Smooth muscle cell (in vitro differentiated cells): ENCODE measurements around the gene COL25A1. TPM values are rescaled to one million over a fixed set of nuclear protein-coding genes. Genes with fewer than 3 reads are reported as not detected.

Source experiments
- DNase-seq: peaks from one replicate; lab custom pipeline; 2025; ENCODE audit not compliant: unreplicated experiment; lab: John Stamatoyannopoulos, UW
- H2AFZ ChIP-seq: fragments of 200-600 bp; sonication (generic); 2 replicates; pipeline ENCODE4 v1.6.0; 2016; ENCODE audit warnings: antibody characterized with exemption, low read depth, mild to moderate bottlenecking
- H3F3A ChIP-seq: fragments of 200-600 bp; sonication (generic); 2 replicates; pipeline ENCODE4 v1.6.0; 2017; ENCODE audit warnings: antibody characterized with exemption, low read depth
- H3K27ac ChIP-seq: fragments of 200-600 bp; sonication (generic); 2 replicates; pipeline ENCODE4 v1.5.1; 2016; ENCODE audit warnings: low read depth, mild to moderate bottlenecking
- H3K27me3 ChIP-seq: fragments of 200-600 bp; sonication (generic); 2 replicates; pipeline ENCODE4 v1.6.1; 2016; ENCODE audit warnings: low read depth, mild to moderate bottlenecking
- H3K36me3 ChIP-seq: fragments of 200-600 bp; sonication (generic); 2 replicates; pipeline ENCODE4 v1.5.1; 2016; ENCODE audit warnings: low read depth
- H3K4me1 ChIP-seq: fragments of 200-600 bp; sonication (generic); 2 replicates; pipeline ENCODE4 v1.5.1; 2016; ENCODE audit warnings: low read depth
- H3K4me2 ChIP-seq: fragments of 200-600 bp; sonication (generic); 2 replicates; pipeline ENCODE4 v1.6.0; 2016; ENCODE audit warnings: mild to moderate bottlenecking
- H3K4me3 ChIP-seq: fragments of 200-600 bp; sonication (generic); 2 replicates; pipeline ENCODE4 v1.5.1; 2016; ENCODE audit warnings: mild to moderate bottlenecking
- H3K79me2 ChIP-seq: fragments of 200-600 bp; sonication (generic); 2 replicates; pipeline ENCODE4 v1.6.0; 2016; ENCODE audit warnings: low read depth, mild to moderate bottlenecking
- H3K9ac ChIP-seq: fragments of 200-600 bp; sonication (generic); 2 replicates; pipeline ENCODE4 v1.6.0; 2016; ENCODE audit warnings: low read depth
- H3K9me3 ChIP-seq: fragments of 200-600 bp; sonication (generic); replicated peaks from 2 replicates; pipeline ENCODE4 v1.5.1; 2016; ENCODE audit warnings: low read depth
- H4K20me1 ChIP-seq: fragments of 200-600 bp; sonication (generic); 2 replicates; pipeline ENCODE4 v1.6.0; 2016; ENCODE audit warnings: low read depth
- CTCF ChIP-seq: fragments of 200-600 bp; sonication (generic); IDR thresholded peaks from 2 replicates; pipeline ENCODE4 v1.5.1; 2017; ENCODE audit warnings: borderline replicate concordance, mild to moderate bottlenecking, antibody characterized with exemption; ENCODE audit not compliant: insufficient read depth, poor library complexity, severe bottlenecking
- WGBS: methylation state at CpG from one replicate; pipeline ENCODE4 v1.1.7; 2016; ENCODE audit warnings: low lambda C conversion rate; 5-methylcytosine and 5-hydroxymethylcytosine counted together
- polyA plus RNA-seq: library from polyadenylated mRNA; unstranded; fragments of >200 nt; fragmentation: Nextera tagmentation; extraction: Ambion mirVana; gene quantifications from 2 replicates; pipeline ENCODE4 v1.2.1, GENCODE V29; 2016
- total RNA-seq: library from RNA; depleted of rRNA; stranded (reverse); fragments of >200 nt; gene quantifications from 2 replicates; pipeline ENCODE4 v1.2.3, GENCODE V29; 2014

COL25A1 gene
- total and polyA plus RNA-seq, 2 experiments from 2014 or later = 2.9 to 4.7 TPM

- Histone ChIP-seq H3K4me1 (peaks cover 35% of the 10 kb centered on the region), H3F3A (peaks cover 4% of the 10 kb centered on the region), H3K9me3 (no peaks in the 10 kb centered on the region), H3K4me2 (peak overlapping the region; percentile 16), H3K79me2 (no peaks in the 10 kb centered on the region), H3K27ac (peak overlapping the region; percentile 66), H2AFZ (no peak overlapping the region), H3K36me3 (no peaks in the 10 kb centered on the region), H3K4me3 (no peak overlapping the region), H4K20me1 (no peaks in the 10 kb centered on the region), H3K27me3 (no peaks in the 10 kb centered on the region), H3K9ac (no peak overlapping the region)
- TF ChIP-seq CTCF = no peak
- 81% methylated on average over 4 of the region's 4 CpGs for WGBS
- no peak for DNase-seq
These were observed 420.5 kb downstream of the COL25A1 start for GRCh38 chr4:108881986-108882385.

- Histone ChIP-seq H3K36me3 (no peaks in the 10 kb centered on the region), H4K20me1 (no peaks in the 10 kb centered on the region), H3K9me3 (no peaks in the 10 kb centered on the region), H3K27me3 (no peaks in the 10 kb centered on the region), H3F3A (peaks cover 4% of the 10 kb centered on the region), H3K4me2 (peak overlapping the region; percentile 16), H2AFZ (no peak overlapping the region), H3K9ac (no peak overlapping the region), H3K4me1 (peaks cover 35% of the 10 kb centered on the region), H3K79me2 (no peaks in the 10 kb centered on the region), H3K27ac (peak overlapping the region; percentile 66), H3K4me3 (no peak overlapping the region)
- no peak for TF ChIP-seq CTCF
- no peak for DNase-seq
- 22% methylated on average over 3 of the region's 3 CpGs for WGBS
These were observed 421.3 kb downstream of the COL25A1 start for GRCh38 chr4:108881190-108881589.

GRCh38 chr4:108878806-108879205, 423.7 kb downstream of the COL25A1 start:
- Histone ChIP-seq H3K4me1 (peaks cover 21% of the 10 kb centered on the region), H2AFZ (peak overlapping the region; percentile 6), H3K79me2 (no peaks in the 10 kb centered on the region), H3K9me3 (no peaks in the 10 kb centered on the region), H3K27ac (no peak overlapping the region), H4K20me1 (no peaks in the 10 kb centered on the region), H3K27me3 (no peaks in the 10 kb centered on the region), H3K4me2 (peak overlapping the region; percentile 15), H3F3A (peaks cover 4% of the 10 kb centered on the region), H3K36me3 (no peaks in the 10 kb centered on the region), H3K4me3 (no peak overlapping the region), H3K9ac (no peak overlapping the region)
- DNase-seq = no peak
- WGBS = 35% methylated on average over 3 of the region's 3 CpGs
- no peak for TF ChIP-seq CTCF

- no peak overlapping the region for H3K9ac ChIP-seq
- H3K36me3 ChIP-seq = no peaks in the 10 kb centered on the region
- H3K27me3 ChIP-seq = no peaks in the 10 kb centered on the region
- H3K79me2 ChIP-seq = no peaks in the 10 kb centered on the region
- no peaks in the 10 kb centered on the region for H4K20me1 ChIP-seq
- no peaks in the 10 kb centered on the region for H3K9me3 ChIP-seq
- TF ChIP-seq CTCF = no peak
- peak overlapping the region; percentile 39 for H3K4me2 ChIP-seq
- H2AFZ ChIP-seq = no peak overlapping the region
- no peak overlapping the region for H3K4me3 ChIP-seq
- H3F3A ChIP-seq = peaks cover 4% of the 10 kb centered on the region
- WGBS = 35% methylated on average over 2 of the region's 2 CpGs
- peaks cover 18% of the 10 kb centered on the region for H3K4me1 ChIP-seq
- no peak overlapping the region for H3K27ac ChIP-seq
- no peak for DNase-seq
These were observed 424.6 kb downstream of the COL25A1 start for GRCh38 chr4:108877821-108878220.
